Activated CD8-positive, alpha-beta memory T cell treated with anti-CD3 and anti-CD28 coated beads, Interleukin-2, amount 10 ng/mL, durations not matched to agents 7 days and 5 days (primary cell): ENCODE measurements around the gene TBL1X. TPM values are rescaled to one million over a fixed set of nuclear protein-coding genes. Genes with fewer than 3 reads are reported as not detected.
A peak's percentile ranks its signal among the peaks of the same experiment; 100 is the strongest.

Experiments used
- ATAC-seq: fragments of 150-1000 bp; cut with Tn5 transposase; one replicate; pipeline ENCODE4 v1.10.0; 2021; ENCODE audit warnings: moderate library complexity
- CTCF ChIA-PET: fragments of 350-600 bp; sonication (Branson Sonifier 250); formaldehyde crosslinking; loops from one replicate; lab custom pipeline; 2021; ENCODE audit warnings: antibody characterized with exemption; lab: Charles Lee
- DNase-seq: peaks from one replicate; pipeline ENCODE4 v3.0.0-alpha.2; 2020
- H3K27ac Mint-ChIP-seq: one replicate; pipeline ENCODE4 v1.8.0; 2021; ENCODE audit warnings: mild to moderate bottlenecking, mixed read lengths
- H3K27me3 Mint-ChIP-seq: one replicate; pipeline ENCODE4 v1.8.0; 2021; ENCODE audit warnings: mixed read lengths
- H3K36me3 Mint-ChIP-seq: one replicate; pipeline ENCODE4 v1.8.0; 2021; ENCODE audit warnings: mild to moderate bottlenecking, mixed read lengths
- H3K4me1 Mint-ChIP-seq: one replicate; pipeline ENCODE4 v1.8.0; 2021; ENCODE audit warnings: mixed read lengths
- H3K4me3 Mint-ChIP-seq: one replicate; pipeline ENCODE4 v1.8.0; 2021; ENCODE audit warnings: mild to moderate bottlenecking, moderate library complexity, mixed read lengths
- H3K9me3 Mint-ChIP-seq: one replicate; pipeline ENCODE4 v1.8.0; 2022; ENCODE audit warnings: low read depth, mixed read lengths
- total RNA-seq, 2 experiments: library from RNA; stranded (reverse); gene quantifications; one replicate each; pipeline ENCODE4 v1.2.3, GENCODE V29; 2021

The TBL1X gene
- total RNA-seq, 2 experiments from 2014 or later: 33.2 to 35.5 TPM

GRCh38 chrX:9698576-9698975 is 233.7 kb downstream of the TBL1X start:
- Mint-ChIP-seq H3K36me3 (peaks cover 34% of the 10 kb centered on the region), H3K27ac (no peak overlapping the region), H3K27me3 (no peaks in the 10 kb centered on the region), H3K4me3 (no peak overlapping the region), H3K9me3 (no peaks in the 10 kb centered on the region), H3K4me1 (peaks cover 2% of the 10 kb centered on the region)
- DNase-seq (no peak), ATAC-seq (no peak)
- CTCF ChIA-PET: no interaction called here

GRCh38 chrX:9700555-9700954 is 235.7 kb downstream of the TBL1X start:
- Mint-ChIP-seq H3K27me3 (no peaks in the 10 kb centered on the region), H3K36me3 (peaks cover 29% of the 10 kb centered on the region), H3K27ac (no peak overlapping the region), H3K9me3 (no peaks in the 10 kb centered on the region), H3K4me3 (no peak overlapping the region), H3K4me1 (no peaks in the 10 kb centered on the region)
- CTCF ChIA-PET: no interaction called here
- ATAC-seq: no peak
- no peak for DNase-seq

- Mint-ChIP-seq H3K9me3 (no peaks in the 10 kb centered on the region), H3K4me1 (no peaks in the 10 kb centered on the region), H3K27me3 (no peaks in the 10 kb centered on the region), H3K27ac (no peak overlapping the region), H3K4me3 (no peak overlapping the region), H3K36me3 (peaks cover 29% of the 10 kb centered on the region)
- CTCF ChIA-PET: no interaction called here
- no peak for DNase-seq
- ATAC-seq: no peak
Measured at GRCh38 chrX:9701790-9702189, 236.9 kb downstream of the TBL1X start.

- CTCF ChIA-PET: no interaction called here
- H3K9me3 Mint-ChIP-seq: no peaks in the 10 kb centered on the region
- DNase-seq: no peak
- peaks cover 2% of the 10 kb centered on the region for H3K4me1 Mint-ChIP-seq
- peaks cover 27% of the 10 kb centered on the region for H3K36me3 Mint-ChIP-seq
- H3K27ac Mint-ChIP-seq: no peak overlapping the region
- H3K27me3 Mint-ChIP-seq: no peaks in the 10 kb centered on the region
- no peak for ATAC-seq
- no peak overlapping the region for H3K4me3 Mint-ChIP-seq
Measured at GRCh38 chrX:9703406-9703805, 238.5 kb downstream of the TBL1X start.

- Mint-ChIP-seq H3K27ac (no peak overlapping the region), H3K27me3 (no peaks in the 10 kb centered on the region), H3K36me3 (peaks cover 25% of the 10 kb centered on the region), H3K4me1 (peaks cover 8% of the 10 kb centered on the region), H3K9me3 (no peaks in the 10 kb centered on the region), H3K4me3 (no peak overlapping the region)
- ATAC-seq: no peak
- CTCF ChIA-PET: no interaction called here
- no peak for DNase-seq
Measured at GRCh38 chrX:9704876-9705465, 240.1 kb downstream of the TBL1X start.

- H3K9me3 Mint-ChIP-seq: no peaks in the 10 kb centered on the region
- CTCF ChIA-PET: no interaction called here
- H3K4me1 Mint-ChIP-seq: peaks cover 8% of the 10 kb centered on the region
- no peaks in the 10 kb centered on the region for H3K27me3 Mint-ChIP-seq
- no peak overlapping the region for H3K4me3 Mint-ChIP-seq
- ATAC-seq: no peak
- H3K27ac Mint-ChIP-seq: no peak overlapping the region
- H3K36me3 Mint-ChIP-seq: peaks cover 19% of the 10 kb centered on the region
- no peak for DNase-seq
Measured at GRCh38 chrX:9706421-9706820, 241.6 kb downstream of the TBL1X start.

GRCh38 chrX:9707306-9708033 is 242.6 kb downstream of the TBL1X start:
- Mint-ChIP-seq H3K27ac (no peak overlapping the region), H3K27me3 (no peaks in the 10 kb centered on the region), H3K9me3 (no peaks in the 10 kb centered on the region), H3K4me1 (peaks cover 8% of the 10 kb centered on the region), H3K36me3 (peaks cover 21% of the 10 kb centered on the region), H3K4me3 (no peak overlapping the region)
- CTCF ChIA-PET: no interaction called here
- no peak for DNase-seq
- no peak for ATAC-seq

- Mint-ChIP-seq H3K9me3 (no peaks in the 10 kb centered on the region), H3K36me3 (peaks cover 24% of the 10 kb centered on the region), H3K27me3 (no peaks in the 10 kb centered on the region), H3K4me3 (no peak overlapping the region), H3K4me1 (peaks cover 8% of the 10 kb centered on the region), H3K27ac (no peak overlapping the region)
- DNase-seq: no peak
- no peak for ATAC-seq
- CTCF ChIA-PET: interaction anchor here (0.6 kb wide), 1 partner anchor 112 kb away, joined by 3 read pairs; no protein-coding TSS in a partner anchor
Measured at GRCh38 chrX:9708086-9708485, 243.2 kb downstream of the TBL1X start.

GRCh38 chrX:9708923-9709553 is 244.2 kb downstream of the TBL1X start:
- H3K4me3 Mint-ChIP-seq: no peak overlapping the region
- ATAC-seq (peak; percentile 88), DNase-seq (peak; percentile 79)
- peaks cover 8% of the 10 kb centered on the region for H3K4me1 Mint-ChIP-seq
- no peaks in the 10 kb centered on the region for H3K9me3 Mint-ChIP-seq
- H3K27me3 Mint-ChIP-seq: no peaks in the 10 kb centered on the region
- peak overlapping the region; percentile 67 for H3K27ac Mint-ChIP-seq
- peaks cover 26% of the 10 kb centered on the region for H3K36me3 Mint-ChIP-seq
- CTCF ChIA-PET: no interaction called here

GRCh38 chrX:9710332-9710731 is 245.5 kb downstream of the TBL1X start:
- ATAC-seq (no peak), DNase-seq (no peak)
- H3K27ac Mint-ChIP-seq: no peak overlapping the region
- CTCF ChIA-PET: no interaction called here
- no peaks in the 10 kb centered on the region for H3K27me3 Mint-ChIP-seq
- H3K9me3 Mint-ChIP-seq: no peaks in the 10 kb centered on the region
- peaks cover 24% of the 10 kb centered on the region for H3K36me3 Mint-ChIP-seq
- no peak overlapping the region for H3K4me3 Mint-ChIP-seq
- peaks cover 8% of the 10 kb centered on the region for H3K4me1 Mint-ChIP-seq

GRCh38 chrX:9717376-9717775 is 252.5 kb downstream of the TBL1X start:
- no peak overlapping the region for H3K27ac Mint-ChIP-seq
- peaks cover 57% of the 10 kb centered on the region for H3K36me3 Mint-ChIP-seq
- DNase-seq: no peak
- H3K4me1 Mint-ChIP-seq: no peaks in the 10 kb centered on the region
- H3K9me3 Mint-ChIP-seq: no peaks in the 10 kb centered on the region
- no peak for ATAC-seq
- H3K4me3 Mint-ChIP-seq: no peak overlapping the region
- no peaks in the 10 kb centered on the region for H3K27me3 Mint-ChIP-seq
- CTCF ChIA-PET: no interaction called here

- ATAC-seq: no peak
- peaks cover 10% of the 10 kb centered on the region for H3K9me3 Mint-ChIP-seq
- H3K4me1 Mint-ChIP-seq: no peaks in the 10 kb centered on the region
- no peak overlapping the region for H3K27ac Mint-ChIP-seq
- DNase-seq: no peak
- no peaks in the 10 kb centered on the region for H3K27me3 Mint-ChIP-seq
- peaks cover 23% of the 10 kb centered on the region for H3K36me3 Mint-ChIP-seq
- H3K4me3 Mint-ChIP-seq: no peak overlapping the region
- CTCF ChIA-PET: no interaction called here
Measured at GRCh38 chrX:9724711-9725110, 259.9 kb downstream of the TBL1X start.

GRCh38 chrX:9728261-9728660 is 263.4 kb downstream of the TBL1X start:
- H3K27me3 Mint-ChIP-seq: no peaks in the 10 kb centered on the region
- CTCF ChIA-PET: no interaction called here

More at GRCh38 chrX:9728261-9728660, 263.4 kb downstream of the TBL1X start:
- DNase-seq (no peak), ATAC-seq (no peak)
- H3K4me3 Mint-ChIP-seq: no peak overlapping the region
- peaks cover 8% of the 10 kb centered on the region for H3K9me3 Mint-ChIP-seq
- peaks cover 3% of the 10 kb centered on the region for H3K36me3 Mint-ChIP-seq
- H3K27ac Mint-ChIP-seq: no peak overlapping the region
- H3K4me1 Mint-ChIP-seq: peaks cover 9% of the 10 kb centered on the region
